AG04450 (cell line): ENCODE results near the gene SLC2A11. TPM values are rescaled to one million over a fixed set of nuclear protein-coding genes. Genes with fewer than 3 reads are reported as not detected.

Experiments
- CTCF ChIA-PET: fragments of 300-600, 350-600 bp; formaldehyde crosslinking; extraction: SDS; loops from one replicate; lab custom pipeline; 2022; ENCODE audit warnings: antibody characterized with exemption, inconsistent platforms; lab: Charles Lee
- POLR2A ChIA-PET: fragments of 350-600 bp; formaldehyde crosslinking; extraction: SDS; loops from one replicate; lab custom pipeline; 2021; ENCODE audit warnings: antibody characterized with exemption, inconsistent platforms; lab: Yijun Ruan, JAX
- DNase-seq: peaks from one replicate; pipeline ENCODE4 v3.0.0-alpha.2; 2011; ENCODE audit warnings: low read depth, low spot score
- H3K27ac ChIP-seq: one replicate; pipeline ENCODE4 v1.5.1; 2012; ENCODE audit warnings: low read depth, low read length, control low read depth
- H3K27me3 ChIP-seq: one replicate; pipeline ENCODE4 v1.6.0; 2012; ENCODE audit warnings: low read length; ENCODE audit not compliant: control insufficient read depth, insufficient read depth
- H3K4me3 ChIP-seq: 2 replicates; pipeline ENCODE4 v1.5.1; 2011; ENCODE audit warnings: mild to moderate bottlenecking, low read depth, low read length, control low read depth
- H3K9me3 ChIP-seq: 2 replicates; pipeline ENCODE4 v1.5.1; 2012; ENCODE audit warnings: low read length; ENCODE audit not compliant: control insufficient read depth, insufficient read depth
- CTCF ChIP-seq: IDR thresholded peaks from 2 replicates; pipeline ENCODE4 v1.5.1; 2011; ENCODE audit warnings: low read depth, low read length, control low read depth, inconsistent platforms
- polyA plus RNA-seq: library from polyadenylated mRNA; depleted of rRNA; stranded (reverse); fragments of >200 nt; gene quantifications from 2 replicates; pipeline ENCODE4 v1.2.3, GENCODE V29; 2011

SLC2A11 gene
- polyA plus RNA-seq, 1 experiment, result 7.5 TPM

DNA sequence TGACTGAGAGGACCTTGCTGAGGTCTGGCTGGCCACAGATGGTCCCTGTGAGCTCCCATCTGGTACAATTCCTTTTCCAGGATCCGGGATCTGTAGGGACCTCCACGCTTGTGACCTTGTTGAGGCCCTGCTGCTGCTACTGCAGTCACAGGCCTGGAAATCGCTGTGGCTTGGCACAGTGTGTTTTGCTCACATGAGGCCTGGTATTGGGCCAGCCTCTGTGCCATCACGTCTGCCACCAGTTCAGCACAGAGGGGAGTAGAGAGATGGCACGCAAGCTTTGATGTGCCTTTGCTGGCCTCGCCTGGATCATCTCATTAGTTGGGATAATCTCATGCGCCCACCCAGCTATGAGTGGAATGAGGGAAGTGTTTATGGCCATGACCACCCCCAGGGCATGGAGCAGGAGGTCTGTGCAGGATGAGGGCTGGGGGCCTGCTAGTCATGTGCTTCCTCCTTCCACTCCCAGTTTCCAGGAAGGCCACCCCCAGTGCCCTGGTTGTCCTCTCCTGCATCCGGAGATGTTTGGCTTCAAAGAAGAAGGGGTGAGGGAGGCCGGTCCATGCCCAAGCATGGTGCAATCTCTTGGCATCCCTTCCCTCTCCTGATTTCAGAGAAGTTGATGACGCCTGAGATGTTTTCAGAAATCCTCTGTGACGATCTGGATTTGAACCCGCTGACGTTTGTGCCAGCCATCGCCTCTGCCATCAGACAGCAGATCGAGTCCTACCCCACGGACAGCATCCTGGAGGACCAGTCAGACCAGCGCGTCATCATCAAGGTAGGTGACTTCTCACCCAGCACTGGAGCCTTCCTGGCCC, 41.3 kb upstream of the SLC2A11 start:
- no peak for TF ChIP-seq CTCF
- CTCF ChIA-PET, result no interaction called here
- H3K27ac ChIP-seq, result no peak overlapping the region
- no peak overlapping the region for H3K4me3 ChIP-seq
- no peaks in the 10 kb centered on the region for H3K27me3 ChIP-seq
- no peaks in the 10 kb centered on the region for H3K9me3 ChIP-seq
- POLR2A ChIA-PET, result no interaction called here
- DNase-seq, result no peak

GRCh38 chr22:23817146-23817545, 40.5 kb upstream of the SLC2A11 start:
- CTCF ChIA-PET, result no interaction called here
- Histone ChIP-seq H3K4me3 (no peak overlapping the region), H3K9me3 (no peaks in the 10 kb centered on the region), H3K27ac (no peak overlapping the region), H3K27me3 (no peaks in the 10 kb centered on the region)
- POLR2A ChIA-PET, result no interaction called here
- no peak for TF ChIP-seq CTCF
- no peak for DNase-seq

- no peaks in the 10 kb centered on the region for H3K9me3 ChIP-seq
- no peak for TF ChIP-seq CTCF
- no peak for DNase-seq
- no peaks in the 10 kb centered on the region for H3K27me3 ChIP-seq
- ChIA-PET CTCF (no interaction called here), POLR2A (interaction anchor here (0.6 kb wide), 1 partner anchor 468 kb away, joined by 4 read pairs; no protein-coding TSS in a partner anchor)
- no peak overlapping the region for H3K27ac ChIP-seq
- H3K4me3 ChIP-seq, result no peak overlapping the region
Observed at GRCh38 chr22:23818541-23818940, 39.1 kb upstream of the SLC2A11 start.

- no peak overlapping the region for H3K27ac ChIP-seq
- TF ChIP-seq CTCF, result no peak
- H3K27me3 ChIP-seq, result no peaks in the 10 kb centered on the region
- H3K9me3 ChIP-seq, result no peaks in the 10 kb centered on the region
- CTCF ChIA-PET, result no interaction called here
- POLR2A ChIA-PET, result no interaction called here
- no peak for DNase-seq
- H3K4me3 ChIP-seq, result no peak overlapping the region
Observed at GRCh38 chr22:23820748-23821211, 36.9 kb upstream of the SLC2A11 start.

DNA sequence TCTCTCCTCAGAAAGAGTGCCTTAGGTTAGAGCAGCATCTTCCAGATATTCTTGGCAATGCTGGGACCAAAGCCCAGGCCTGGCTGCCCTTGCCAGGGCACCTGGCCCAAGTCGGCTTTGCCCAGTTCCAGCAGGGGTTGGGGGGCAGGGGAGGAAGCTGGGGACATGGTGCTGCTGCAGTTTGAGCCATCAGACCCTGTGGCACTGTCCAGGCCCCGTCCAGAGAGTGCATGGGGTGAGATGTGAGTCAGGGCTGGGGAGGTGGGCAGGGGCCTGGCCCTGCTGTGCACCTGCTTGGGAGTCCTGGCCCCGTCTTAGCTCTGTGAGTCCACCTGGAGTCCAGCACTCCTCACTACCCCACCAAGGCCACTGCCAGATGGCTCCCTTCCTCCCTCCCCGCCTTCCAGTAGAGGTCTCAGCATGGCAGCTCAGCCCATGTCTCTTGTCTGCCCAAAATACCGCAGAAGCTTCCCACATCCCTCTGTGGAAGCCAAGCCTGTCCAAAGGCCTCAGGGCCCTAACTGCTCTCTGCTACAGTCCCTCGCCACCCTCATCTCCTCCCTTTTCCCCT, 35.5 kb upstream of the SLC2A11 start:
- POLR2A ChIA-PET, result interaction anchor here (0.7 kb wide), 2 partner anchors 12 to 50 kb away, joined by 3 read pairs; no protein-coding TSS in a partner anchor
- Histone ChIP-seq H3K4me3 (no peak overlapping the region), H3K9me3 (no peaks in the 10 kb centered on the region; the same call in 1 of the 2 replicates), H3K27ac (no peak overlapping the region), H3K27me3 (no peaks in the 10 kb centered on the region)
- no peak for DNase-seq
- no peak for TF ChIP-seq CTCF
- CTCF ChIA-PET, result no interaction called here
